NOMO-1 (cell line): ENCODE data around the gene LEMD2.

ENCODE experiments used
- DNase-seq, 2 experiments: peaks; one replicate each; lab custom pipeline; 2025; ENCODE audit not compliant: unreplicated experiment in 2 of 2; lab: John Stamatoyannopoulos, UW

Gene LEMD2

DNA sequence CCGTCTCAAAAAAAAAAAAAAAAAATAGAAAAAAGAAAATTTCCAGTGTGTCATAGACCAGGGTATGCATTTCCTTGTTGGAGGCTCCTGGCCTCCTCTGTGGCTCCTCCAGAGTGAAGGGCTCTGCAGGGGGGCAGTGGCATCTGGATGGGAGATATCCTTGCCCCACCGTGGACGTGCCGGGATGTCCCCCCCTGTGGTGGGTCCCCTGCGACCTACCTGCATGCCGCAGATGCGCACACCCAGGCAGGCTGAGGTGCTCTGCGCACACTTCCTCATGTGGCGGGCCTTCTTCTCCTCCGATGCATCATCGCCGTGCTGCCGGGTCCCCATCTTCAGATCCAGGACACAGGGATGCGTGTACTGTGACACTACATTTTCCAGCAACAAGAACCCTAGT is 63.7 kb downstream of the LEMD2 start:
- DNase-seq, result no peak

DNA sequence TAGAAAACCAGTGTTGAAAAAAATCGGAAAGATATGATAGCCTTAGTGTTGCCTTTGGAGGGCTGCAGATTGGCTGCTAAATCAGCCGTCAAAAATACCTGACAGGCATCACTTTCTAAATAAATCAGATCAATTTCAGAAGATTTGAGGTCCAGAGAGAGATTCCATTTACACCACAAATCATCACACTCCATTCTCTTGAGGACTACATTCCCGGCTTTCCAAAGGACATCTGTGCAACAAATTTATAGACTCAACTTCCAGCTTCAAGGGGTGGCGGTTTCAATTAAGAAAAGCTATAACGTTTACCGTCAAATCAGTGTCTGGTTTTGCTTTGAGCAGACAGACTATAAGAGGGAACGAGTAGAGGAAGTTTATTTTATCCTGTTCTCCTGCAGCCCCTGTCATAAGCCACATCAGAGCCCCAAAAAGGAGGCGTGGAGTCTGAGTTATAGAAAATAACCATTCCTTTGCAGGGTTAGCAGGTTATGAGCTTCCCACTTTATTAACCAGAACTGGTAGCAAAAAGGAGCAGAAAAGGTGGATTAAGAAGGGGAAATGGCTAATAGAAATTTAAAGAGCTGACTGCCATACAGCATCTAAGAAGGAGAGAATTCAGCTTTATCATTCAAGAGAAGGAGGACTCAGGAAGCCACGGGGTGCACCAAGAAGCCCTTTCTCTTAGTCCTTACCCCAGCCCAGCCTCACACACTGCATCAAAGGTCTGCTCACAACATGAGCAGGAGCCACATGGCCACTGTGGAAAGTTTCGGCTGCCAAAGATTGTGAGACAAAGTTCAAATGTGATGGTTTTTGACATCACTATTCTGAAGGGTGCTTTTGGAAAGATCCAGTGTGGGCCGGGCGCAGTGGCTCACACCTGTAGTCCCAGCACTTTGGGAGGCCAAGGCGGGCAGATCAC is 64.6 kb downstream of the LEMD2 start:
- no peak for DNase-seq

DNA sequence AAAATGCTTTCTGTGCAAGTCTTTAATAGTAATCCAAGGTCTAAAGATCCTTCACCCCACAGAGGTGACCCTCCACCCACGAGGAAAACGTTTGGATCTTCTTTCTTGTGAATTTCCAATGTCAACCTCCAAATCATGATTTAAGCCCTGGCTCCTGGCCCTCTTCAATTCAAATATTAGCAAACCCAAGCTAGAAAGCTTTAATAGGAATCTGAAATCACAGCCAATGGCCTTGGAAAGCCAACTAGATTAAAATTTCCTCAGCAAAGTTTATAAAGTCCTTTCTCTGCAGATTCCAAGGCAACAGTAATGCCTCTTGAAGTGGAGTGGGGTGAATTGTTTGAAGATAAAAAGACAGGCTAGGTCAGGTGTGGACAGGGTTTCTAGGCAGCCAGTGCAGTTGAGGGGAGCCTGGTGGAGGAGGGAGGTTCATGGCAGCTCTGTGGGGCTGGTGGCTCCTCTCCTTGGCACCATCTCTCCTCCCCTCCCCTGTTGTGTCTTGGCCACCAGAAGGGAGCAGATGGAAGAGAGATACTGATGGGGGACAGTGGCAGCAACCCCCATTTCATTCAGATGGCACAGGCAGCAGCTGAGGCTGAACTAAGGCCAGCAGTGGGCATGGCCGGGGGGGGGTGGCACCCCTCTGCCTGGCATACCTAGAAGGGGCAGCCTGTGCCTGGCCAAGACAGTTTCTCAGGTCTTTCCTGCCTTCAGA is 65.4 kb downstream of the LEMD2 start:
- no peak for DNase-seq

DNA sequence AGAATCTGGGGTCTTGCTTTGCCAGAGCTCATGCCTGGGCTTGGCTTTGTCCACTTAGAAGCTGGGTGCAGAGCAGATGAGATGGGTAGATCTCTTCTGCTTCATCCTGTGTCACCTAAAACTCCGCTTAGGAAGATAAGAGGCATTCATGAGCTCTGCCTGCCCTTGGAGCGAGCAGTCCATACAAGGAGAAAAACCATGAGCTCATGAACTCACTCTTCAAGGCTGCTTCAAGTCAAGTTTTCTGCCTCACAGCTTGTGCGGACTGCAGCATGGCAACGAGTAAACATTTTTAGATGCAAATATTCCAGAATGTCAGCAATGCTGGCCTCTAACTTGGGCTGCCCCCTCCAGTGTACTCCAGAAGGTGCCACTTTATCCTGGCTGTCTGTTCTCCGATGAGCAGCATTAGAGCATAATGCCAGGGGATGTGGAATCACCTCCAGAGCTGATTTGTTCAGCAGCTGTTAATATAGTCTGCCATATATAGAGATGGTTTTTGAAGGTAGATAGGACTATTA is 66.8 kb downstream of the LEMD2 start:
- no peak for DNase-seq

DNA sequence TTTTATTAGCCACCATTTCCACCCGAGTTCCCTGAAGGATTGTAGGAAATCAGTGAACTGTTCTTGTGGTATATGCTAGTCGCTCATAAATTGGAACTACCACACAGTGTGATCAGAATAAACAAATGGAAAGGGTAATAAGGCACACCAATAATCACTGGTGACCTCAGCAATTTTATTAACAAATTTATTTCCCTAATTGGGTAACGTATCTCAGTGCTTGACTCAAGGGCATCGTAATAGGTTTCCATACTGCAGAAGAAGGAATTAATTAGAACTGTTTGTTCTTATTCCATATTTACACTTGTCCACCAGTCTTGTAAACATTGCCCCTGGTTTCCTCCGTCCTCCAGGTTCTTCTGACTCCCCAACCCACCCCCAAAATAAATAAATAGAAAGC is 67.4 kb downstream of the LEMD2 start:
- DNase-seq, result no peak
